K562 (cell line): ENCODE data around the gene JRKL. TPM values are rescaled to one million over a fixed set of nuclear protein-coding genes. Genes with fewer than 3 reads are reported as not detected.

Source experiments
- ATAC-seq: fragments of 200-7000 bp; cut with Tn5 transposase; 3 replicates; pipeline ENCODE4 v1.9.1; 2020; ENCODE audit warnings: moderate library complexity
- BruUV-seq: library from RNA; stranded (reverse); fragments of 400-500 nt; replicated peaks from 2 replicates; lab custom pipeline; 2021; lab: Mats Ljungman, UMichigan
- CTCF ChIA-PET: fragments of 300-600 bp; formaldehyde crosslinking; extraction: SDS; loops from one replicate; lab custom pipeline; 2021; ENCODE audit warnings: low intra/inter-chr PET ratio; lab: Yijun Ruan, JAX
- POLR2A ChIA-PET: fragments of 300-600, 350-650 bp; sonication (Branson Sonifier 250); formaldehyde crosslinking; extraction: SDS; loops from one replicate; lab custom pipeline; 2021; ENCODE audit warnings: antibody characterized with exemption, inconsistent platforms; lab: Yijun Ruan, JAX
- DNase-seq, 4 experiments: peaks; one replicate each; pipeline versions ENCODE4 v3.0.0 to v3.0.0-alpha.2; 2011 to 2018; ENCODE audit warnings: low spot score in 3 of 4, mixed read lengths in 3 of 4; ENCODE audit errors: extremely low read depth in 1 of 4
- FAIRE-seq: peaks from 2 replicates; lab custom pipeline; 2011; peaks lifted over from hg19 to GRCh38; lab: Jason Lieb, UNC
- H2AFZ ChIP-seq: 2 replicates; pipeline ENCODE4 v1.6.0; 2011; ENCODE audit warnings: low read depth, low read length, control low read depth, inconsistent platforms
- H3K27ac ChIP-seq: fragments of 200-600 bp; 3 replicates; pipeline ENCODE4 v1.8.0; 2011; ENCODE audit warnings: low read depth, mild to moderate bottlenecking, control low read depth, inconsistent platforms, low read length, moderate library complexity, mixed read lengths; ENCODE audit errors: extremely low read depth
- H3K27me3 ChIP-seq, 2 experiments: fragments of 300-600 bp in 1 of 2; 2 replicates in 1 of 2; 3 replicates in 1 of 2; pipeline versions ENCODE4 v1.6.0 to v1.8.0; 2011; ENCODE audit warnings: inconsistent platforms in 2 of 2, low read length in 2 of 2, mild to moderate bottlenecking in 1 of 2, mixed read lengths in 1 of 2, moderate library complexity in 1 of 2; ENCODE audit not compliant: control insufficient read depth in 2 of 2, insufficient read depth in 2 of 2
- H3K36me3 ChIP-seq: fragments of 300-600 bp; 3 replicates; pipeline ENCODE4 v1.8.0; 2011; ENCODE audit warnings: mild to moderate bottlenecking, low read length, inconsistent platforms; ENCODE audit not compliant: control insufficient read depth, insufficient read depth
- H3K4me1 ChIP-seq, 2 experiments: fragments of 200-600 bp in 1 of 2; replicated peaks in 1 of 2; 2 replicates in 1 of 2; 3 replicates in 1 of 2; pipeline versions ENCODE4 v1.5.1 to v1.8.0; 2011; ENCODE audit warnings: inconsistent platforms in 2 of 2, low read length in 2 of 2, mild to moderate bottlenecking in 1 of 2, mixed read lengths in 1 of 2, moderate library complexity in 1 of 2; ENCODE audit not compliant: control insufficient read depth in 2 of 2, insufficient read depth in 2 of 2
- H3K4me2 ChIP-seq: 2 replicates; pipeline ENCODE4 v1.6.1; 2011; ENCODE audit warnings: low read length, control low read depth, inconsistent platforms, mixed read lengths; ENCODE audit not compliant: insufficient read depth
- H3K4me3 ChIP-seq: fragments of 200-600 bp; sonication (generic), shearing (Covaris generic); 2 replicates; pipeline ENCODE4 v1.5.1; 2016; ENCODE audit warnings: control low read depth, inconsistent platforms
- H3K79me2 ChIP-seq: fragments of 200-600 bp; 3 replicates; pipeline ENCODE4 v1.8.0; 2011; ENCODE audit warnings: low read length, inconsistent platforms; ENCODE audit not compliant: control insufficient read depth, insufficient read depth
- H3K9ac ChIP-seq, 2 experiments: 2 replicates each; pipeline versions ENCODE4 v1.6.0 to v1.6.1; 2011; ENCODE audit warnings: low read depth in 2 of 2, low read length in 2 of 2, control low read depth in 1 of 2, inconsistent platforms in 1 of 2, mild to moderate bottlenecking in 1 of 2, mixed read lengths in 1 of 2; ENCODE audit not compliant: insufficient read depth in 1 of 2
- H3K9me1 ChIP-seq: one replicate; pipeline ENCODE4 v1.6.0; 2011; ENCODE audit warnings: inconsistent platforms, mild to moderate bottlenecking, low read length, moderate library complexity; ENCODE audit not compliant: control insufficient read depth, insufficient read depth
- H3K9me3 ChIP-seq: replicated peaks from 2 replicates; pipeline ENCODE4 v1.5.1; 2011; ENCODE audit warnings: low read depth, low read length, inconsistent platforms; ENCODE audit not compliant: control insufficient read depth, insufficient read depth
- H4K20me1 ChIP-seq: replicated peaks from 2 replicates; pipeline ENCODE4 v1.6.1; 2011; ENCODE audit warnings: low read length, inconsistent platforms, mixed read lengths; ENCODE audit not compliant: control insufficient read depth, insufficient read depth
- ARHGAP35 ChIP-seq: fragments of 450-650 bp; IDR thresholded peaks from 2 replicates; pipeline ENCODE4 v1.6.1; 2018; ENCODE audit not compliant: partially characterized antibody
- BRF2 ChIP-seq: IDR thresholded peaks from 3 replicates; pipeline ENCODE4 v1.6.1; 2011; ENCODE audit warnings: borderline replicate concordance, mild to moderate bottlenecking; ENCODE audit not compliant: insufficient read length, insufficient read depth
- ELK1 ChIP-seq: sonication (generic); formaldehyde crosslinking; IDR thresholded peaks from 2 replicates; pipeline ENCODE4 v1.8.1; 2022; ENCODE audit warnings: missing genetic modification reagents
- HIVEP1 ChIP-seq: fragments of 250-450 bp; sonication (Bioruptor Pico); IDR thresholded peaks from 2 replicates; pipeline ENCODE4 v1.4.0; 2020; ENCODE audit warnings: mild to moderate bottlenecking
- MAZ ChIP-seq, 2 experiments: fragments of 450-650 bp in 1 of 2; sonication (generic) in 1 of 2; formaldehyde crosslinking; IDR thresholded peaks in 1 of 2; conservative IDR thresholded peaks in 1 of 2; 2 replicates each; pipeline versions ENCODE4 v1.4.0 to v1.5.0; 2020; ENCODE audit warnings: mild to moderate bottlenecking in 1 of 2, missing genetic modification reagents in 1 of 2
- MTF1 ChIP-seq: fragments of 250-450 bp; sonication (Bioruptor Pico); IDR thresholded peaks from 2 replicates; pipeline ENCODE4 v1.9.0; 2021; ENCODE audit warnings: moderate library complexity, mild to moderate bottlenecking, inconsistent platforms, borderline replicate concordance
- NFE2L1 ChIP-seq: fragments of 450-650 bp; IDR thresholded peaks from 2 replicates; pipeline ENCODE4 v1.6.1; 2016; ENCODE audit warnings: missing genetic modification characterization, low read depth, mild to moderate bottlenecking, missing compliant biosample characterization, moderate library complexity, borderline replicate concordance
- NR2F6 ChIP-seq: fragments of 450-650 bp; formaldehyde crosslinking; IDR thresholded peaks from 2 replicates; pipeline ENCODE4 v1.4.0; 2020; ENCODE audit warnings: mild to moderate bottlenecking
- RAD21 ChIP-seq, 2 experiments: fragments of 250-450 bp in 1 of 2; fragments of 450-650 bp in 1 of 2; sonication (Bioruptor Pico) in 1 of 2; formaldehyde crosslinking in 1 of 2; IDR thresholded peaks in 1 of 2; conservative IDR thresholded peaks in 1 of 2; 2 replicates each; pipeline versions ENCODE4 v1.4.0 to v1.8.0; 2020 to 2022; ENCODE audit warnings: mild to moderate bottlenecking in 2 of 2, moderate library complexity in 1 of 2
- SP2 ChIP-seq: IDR thresholded peaks from 2 replicates; pipeline ENCODE4 v1.6.1; 2011; ENCODE audit warnings: mild to moderate bottlenecking, low read depth, low read length, moderate library complexity; ENCODE audit not compliant: poor library complexity, severe bottlenecking; ENCODE audit errors: extremely low read depth
- STAG1 ChIP-seq: sonication (generic); formaldehyde crosslinking; IDR thresholded peaks from 2 replicates; pipeline ENCODE4 v1.5.0; 2020; ENCODE audit warnings: missing genetic modification reagents, borderline replicate concordance
- TEAD4 ChIP-seq, 2 experiments: sonication (generic) in 1 of 2; formaldehyde crosslinking in 1 of 2; IDR thresholded peaks; 2 replicates each; pipeline versions ENCODE4 v1.6.1 to v1.8.0; 2012 to 2022; ENCODE audit warnings: borderline replicate concordance in 1 of 2, inconsistent platforms in 1 of 2, low read length in 1 of 2, mild to moderate bottlenecking in 1 of 2, missing genetic modification reagents in 1 of 2
- ZBTB5 ChIP-seq: fragments of 450-650 bp; IDR thresholded peaks from 2 replicates; pipeline ENCODE4 v1.6.1; 2017; ENCODE audit warnings: antibody characterized with exemption
- WGBS: fragments of 100-300 bp; shearing (Covaris generic); methylation state at CpG from one replicate; pipeline ENCODE4 v1.1.6; 2016; ENCODE audit warnings: low coverage, mixed read lengths; ENCODE audit not compliant: insufficient coverage; ENCODE audit errors: missing lambda C conversion rate; 5-methylcytosine and 5-hydroxymethylcytosine counted together
- in situ Hi-C: fragments of 300-500 bp; cut with MboI; formaldehyde crosslinking; loops from 4 replicates; pipeline ENCODE4 v1.15.0; 2018; ENCODE audit warnings: inconsistent platforms, mixed read lengths
- intact Hi-C: fragments of 100-400 bp; cut with micrococcal nuclease; formaldehyde crosslinking; loops from 2 replicates; pipeline ENCODE4 v1.14.2; 2022
- polyA plus RNA-seq, 8 experiments: library from polyadenylated mRNA; depleted of rRNA in 4 of 8; stranded (reverse) in 5 of 8; unstranded in 3 of 8; fragments of >200 nt; fragmentation: Nextera tagmentation in 2 of 8; fragmentation: Illumina TruSeq in 1 of 8; extraction: Ambion mirVana in 2 of 8; extraction: Trizol in 1 of 8; gene quantifications; 2 replicates each; pipeline versions ENCODE4 v1.2.1 to v1.2.3, GENCODE V29; 2011 to 2014; ENCODE audit warnings: inconsistent platforms in 1 of 8, missing spikeins in 1 of 8
- total RNA-seq, 7 experiments: library from RNA; depleted of rRNA in 6 of 7; stranded (reverse); fragments of >200 nt in 6 of 7; fragmentation: Illumina TruSeq in 2 of 7; extraction: Trizol in 2 of 7; gene quantifications; 2 replicates each; pipeline versions ENCODE4 v1.2.1 to v1.2.3, GENCODE V29; 2011 to 2021; ENCODE audit warnings: low replicate concordance in 1 of 7

Gene JRKL
- total and polyA plus RNA-seq, 9 of the 15 experiments (the other 6 are each of a cell fraction or from before 2014, with no cell fraction given) = 4.5 to 14.8 (median 8.5) TPM

GRCh38 chr11:96393753-96394348 lies 4.0 kb downstream of the JRKL start:
- intact Hi-C loops (loop anchor here (2.0 to 5.0 kb wide), 3 partner anchors 152 to 557 kb away; no protein-coding TSS in a partner anchor), in situ Hi-C loops (no loop called here)
- no peaks in the 10 kb centered on the region for H3K9me1 ChIP-seq
- BruUV-seq = no TSS peak
- H3K9me3 ChIP-seq = peaks cover 10% of the 10 kb centered on the region; the same call in 1 of the 2 replicates
- peaks cover 0 to 4% of the 10 kb centered on the region in 2 experiments; a peak in 1 of 5 replicates for H3K4me1 ChIP-seq
- no peak overlapping the region for H3K4me3 ChIP-seq
- DNase-seq = peak; percentile 22 to 57 (median 30)
- CTCF ChIA-PET = interaction anchor here (0.7 kb wide), 1 partner anchor 305 kb away, joined by 4 read pairs; no protein-coding TSS in a partner anchor
- no peak overlapping the region for H3K9ac ChIP-seq
- ATAC-seq = no peak
- peak; percentile 48 for FAIRE-seq
- WGBS = 0% methylated on average over 1 of the region's 1 CpG
- H2AFZ ChIP-seq = no peak overlapping the region
- no peak overlapping the region for H3K4me2 ChIP-seq
- peaks cover 30% of the 10 kb centered on the region for H3K79me2 ChIP-seq
- H3K27me3 ChIP-seq = no peaks in the 10 kb centered on the region
- no peak overlapping the region for H3K27ac ChIP-seq
- H4K20me1 ChIP-seq = no peaks in the 10 kb centered on the region
- peaks cover 6% of the 10 kb centered on the region; the same call in 1 of the 3 replicates for H3K36me3 ChIP-seq
- POLR2A ChIA-PET = interaction anchor here (1.2 kb wide), 1 partner anchor 8 kb away, joined by 3 read pairs; no protein-coding TSS in a partner anchor
- TF ChIP-seq ELK1 (CRISPR knock-in tag) (no peak), MTF1 (CRISPR knock-in tag) (no peak), BRF2 (no peak), ARHGAP35 (no peak), STAG1 (CRISPR knock-in tag) (no peak), RAD21 (CRISPR knock-in tag; conservative IDR thresholded peaks at IDR 0.05 in 1 of 2, IDR thresholded peaks at IDR 0.05 in 1 of 2) (peak; percentile 60 to 81), SP2 (no peak), NR2F6 (no peak), NFE2L1 (tag) (no peak), TEAD4 (IDR thresholded peaks at IDR 0.05; ENCODE audit: low read length) (peak; percentile 30; the same call in 1 of the 2 replicates), TEAD4 (CRISPR knock-in tag; IDR thresholded peaks at IDR 0.05; ENCODE audit: borderline replicate concordance) (no peak), ZBTB5 (no peak), HIVEP1 (CRISPR knock-in tag) (no peak), MAZ (CRISPR knock-in tag; conservative IDR thresholded peaks at IDR 0.05 in 1 of 2, IDR thresholded peaks at IDR 0.05 in 1 of 2) (0 out of 4 replicates have a peak, but pooled peaks of 1 of the 2 experiments have one; percentile 26)
